ENCODE data around the gene CALU.

DNA sequence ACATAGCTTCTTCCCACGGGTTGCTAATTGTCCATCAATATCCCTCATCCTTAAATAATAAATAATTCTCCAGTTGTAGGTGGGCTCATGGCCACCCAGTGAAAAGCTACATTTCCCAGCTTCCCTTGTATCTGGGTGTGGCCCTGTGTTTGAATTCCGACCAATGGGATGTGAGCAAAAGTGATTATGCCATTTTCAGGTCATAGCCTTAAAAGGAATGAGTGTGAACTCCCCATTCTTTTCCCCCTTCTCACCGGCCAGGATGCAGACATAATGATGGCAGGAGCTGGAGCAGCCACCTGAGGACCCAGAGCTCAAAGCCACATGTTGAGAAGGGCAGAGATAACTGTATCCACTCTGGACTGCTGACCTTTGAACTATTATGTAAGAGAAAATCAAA, 30.3 kb upstream of the CALU start:
- TF ChIP-seq TAF1 (IDR thresholded peaks at IDR 0.05; ENCODE audit: borderline replicate concordance, low read depth, low read length) (no peak), HDGF (IDR thresholded peaks at IDR 0.05) (no peak), POLR2A (IDR thresholded peaks at IDR 0.05; ENCODE audit: low read depth, low read length) (no peak), GATAD2B (conservative IDR thresholded peaks at IDR 0.05; ENCODE audit: low read depth) (no peak), JUNB (IDR thresholded peaks at IDR 0.05) (no peak), EP300 (IDR thresholded peaks at IDR 0.05; ENCODE audit: borderline replicate concordance in 1 of 2, control insufficient read depth in 1 of 2, low read depth in 2 of 2, low read length in 2 of 2) (no peak), SP1 (IDR thresholded peaks at IDR 0.05; ENCODE audit: low read depth, low read length) (no peak), GABPA (IDR thresholded peaks at IDR 0.05; ENCODE audit: low read depth) (no peak), JUND (IDR thresholded peaks at IDR 0.05; ENCODE audit: low read depth, low read length) (no peak), CTCF (IDR thresholded peaks at IDR 0.05 in 2 of 3, conservative IDR thresholded peaks at IDR 0.05 in 1 of 3; ENCODE audit: control insufficient read depth in 2 of 3, extremely low read depth in 1 of 3, insufficient read depth in 1 of 3, low read depth in 3 of 3, low read length in 3 of 3) (no peak), RAD21 (IDR thresholded peaks at IDR 0.05; ENCODE audit: insufficient read depth, low read depth, low read length) (no peak)
- TF ChIP-seq, protein P1, sequence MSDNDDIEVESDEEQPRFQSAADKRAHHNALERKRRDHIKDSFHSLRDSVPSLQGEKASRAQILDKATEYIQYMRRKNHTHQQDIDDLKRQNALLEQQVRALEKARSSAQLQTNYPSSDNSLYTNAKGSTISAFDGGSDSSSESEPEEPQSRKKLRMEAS (IDR thresholded peaks at IDR 0.05; ENCODE audit: low read depth, low read length) = no peak
- TF ChIP-seq, protein P2, sequence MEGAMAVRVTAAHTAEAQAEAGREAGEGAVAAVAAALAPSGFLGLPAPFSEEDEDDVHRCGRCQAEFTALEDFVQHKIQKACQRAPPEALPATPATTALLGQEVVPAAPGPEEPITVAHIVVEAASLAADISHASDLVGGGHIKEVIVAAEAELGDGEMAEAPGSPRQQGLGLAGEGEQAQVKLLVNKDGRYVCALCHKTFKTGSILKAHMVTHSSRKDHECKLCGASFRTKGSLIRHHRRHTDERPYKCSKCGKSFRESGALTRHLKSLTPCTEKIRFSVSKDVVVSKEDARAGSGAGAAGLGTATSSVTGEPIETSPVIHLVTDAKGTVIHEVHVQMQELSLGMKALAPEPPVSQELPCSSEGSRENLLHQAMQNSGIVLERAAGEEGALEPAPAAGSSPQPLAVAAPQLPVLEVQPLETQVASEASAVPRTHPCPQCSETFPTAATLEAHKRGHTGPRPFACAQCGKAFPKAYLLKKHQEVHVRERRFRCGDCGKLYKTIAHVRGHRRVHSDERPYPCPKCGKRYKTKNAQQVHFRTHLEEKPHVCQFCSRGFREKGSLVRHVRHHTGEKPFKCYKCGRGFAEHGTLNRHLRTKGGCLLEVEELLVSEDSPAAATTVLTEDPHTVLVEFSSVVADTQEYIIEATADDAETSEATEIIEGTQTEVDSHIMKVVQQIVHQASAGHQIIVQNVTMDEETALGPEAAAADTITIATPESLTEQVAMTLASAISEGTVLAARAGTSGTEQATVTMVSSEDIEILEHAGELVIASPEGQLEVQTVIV (IDR thresholded peaks at IDR 0.05; ENCODE audit: borderline replicate concordance, partially characterized antibody) = no peak
